ENCODE results near the gene FKBP2. TPM values are rescaled to one million over a fixed set of nuclear protein-coding genes. Genes with fewer than 3 reads are reported as not detected.
A peak's percentile ranks its signal among the peaks of the same experiment; 100 is the strongest.

FKBP2 gene
- total RNA-seq (2014; rRNA removed) = 77.7 and 80.8 TPM in 2 replicates
- polyA plus RNA-seq (2012) = 224 TPM

GRCh38 chr11:64240435-64241240, at the start of gene FKBP2:
Gene FKBP2 (plus strand): TSS chr11:64241095. CDS start chr11:64242388, 1,293 bp downstream.
- peak; percentile 94 for DNase-seq (ENCODE audit: low read depth)

GRCh38 chr11:64192434-64192833, 48.5 kb upstream of the FKBP2 start:
- DNase-seq (ENCODE audit: low read depth) = no peak

DNA sequence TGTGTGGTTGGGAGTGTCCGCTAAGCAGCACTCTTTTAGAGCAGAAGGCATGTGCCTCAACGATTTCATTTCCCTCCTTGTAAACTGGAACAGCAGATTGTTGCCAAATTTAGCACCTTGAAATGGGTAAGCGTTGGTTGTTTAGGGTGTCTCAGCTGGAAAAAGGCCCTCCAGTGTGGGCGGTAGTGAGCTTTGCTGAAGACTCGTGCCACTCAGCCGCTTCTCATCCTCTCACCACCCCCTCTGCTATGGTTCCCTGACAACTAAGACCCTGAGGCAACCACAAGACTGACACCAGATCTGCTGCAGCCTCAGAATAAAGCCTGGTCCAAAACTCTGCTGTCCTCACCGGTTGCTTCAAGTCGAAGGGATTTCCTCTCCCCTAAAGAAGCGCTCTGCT, 44.3 kb upstream of the FKBP2 start:
- DNase-seq (ENCODE audit: low read depth) = no peak

DNA sequence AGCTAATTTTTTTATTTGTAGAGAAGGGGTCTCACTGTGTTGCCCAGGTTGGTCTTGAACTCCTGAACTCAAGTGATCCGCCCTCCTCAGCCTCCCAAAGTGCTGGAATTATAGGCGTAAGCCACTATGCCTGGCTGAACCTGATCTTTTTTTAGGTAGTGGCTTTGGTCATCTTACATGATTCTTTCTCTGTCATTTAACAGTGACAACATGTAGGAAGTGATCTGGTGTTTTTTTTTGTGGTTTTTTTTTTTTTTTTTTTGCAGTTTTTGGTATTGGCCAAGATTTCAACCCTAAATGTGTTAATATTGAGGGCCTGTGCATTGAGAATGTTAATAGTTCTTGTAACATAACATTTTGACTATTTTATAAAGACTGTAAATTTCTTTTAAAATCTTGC, 42.4 kb upstream of the FKBP2 start:
- no peak for DNase-seq (ENCODE audit: low read depth)

DNA sequence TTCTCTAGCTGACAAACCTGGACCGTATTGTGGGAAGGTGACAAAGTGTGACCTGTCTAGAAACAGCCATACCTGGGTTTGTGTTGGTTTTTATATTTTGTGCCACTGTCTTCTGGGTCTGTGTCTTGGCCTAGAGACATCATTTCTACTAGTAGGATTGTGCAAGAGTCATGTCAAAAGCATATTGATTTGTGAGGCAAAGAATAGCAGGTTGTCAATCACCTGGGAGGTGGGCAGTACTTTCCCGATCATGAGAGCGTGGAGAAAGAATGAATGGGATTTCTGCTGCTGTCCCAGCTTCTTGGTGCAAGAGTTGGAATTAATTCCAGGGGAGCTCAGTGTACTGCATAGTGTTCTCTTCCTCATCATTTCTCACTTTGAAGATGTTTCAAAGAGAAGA, 39.4 kb upstream of the FKBP2 start:
- DNase-seq (ENCODE audit: low read depth) = no peak

- no peak for DNase-seq (ENCODE audit: low read depth)
Observed at GRCh38 chr11:64202992-64203391, 37.9 kb upstream of the FKBP2 start.

DNA sequence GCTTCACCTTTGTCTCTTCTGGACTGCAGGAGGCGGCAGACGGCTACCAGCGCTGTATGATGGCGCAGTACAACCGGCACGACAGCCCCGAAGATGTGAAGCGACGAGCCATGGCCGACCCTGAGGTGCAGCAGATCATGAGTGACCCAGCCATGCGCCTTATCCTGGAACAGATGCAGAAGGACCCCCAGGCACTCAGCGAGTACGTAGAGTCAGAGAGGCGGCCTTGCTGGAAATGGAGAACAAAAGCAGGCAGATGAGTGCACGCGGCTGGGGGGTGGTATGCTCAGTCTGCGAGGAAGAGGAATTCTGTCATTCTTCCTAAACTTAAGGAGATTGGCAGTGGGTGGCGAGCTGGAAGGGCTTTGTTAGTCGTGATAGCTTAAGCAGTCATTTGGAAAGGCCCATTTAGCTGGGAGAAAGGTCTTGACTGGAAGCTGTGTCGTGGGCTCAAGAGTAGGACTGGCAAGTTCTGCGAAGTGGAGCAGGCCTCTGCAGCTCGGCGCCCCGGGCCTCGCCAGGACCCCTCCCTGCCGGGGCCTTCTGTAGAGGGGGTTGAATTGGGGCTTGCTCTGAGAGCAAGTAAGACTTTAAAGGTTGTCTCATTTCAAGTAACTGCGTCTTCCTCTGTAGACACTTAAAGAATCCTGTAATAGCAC, 37.3 kb upstream of the FKBP2 start:
- DNase-seq (ENCODE audit: low read depth) = no peak

- DNase-seq (ENCODE audit: low read depth) = no peak
Observed at GRCh38 chr11:64204080-64204440, 36.8 kb upstream of the FKBP2 start.

DNA sequence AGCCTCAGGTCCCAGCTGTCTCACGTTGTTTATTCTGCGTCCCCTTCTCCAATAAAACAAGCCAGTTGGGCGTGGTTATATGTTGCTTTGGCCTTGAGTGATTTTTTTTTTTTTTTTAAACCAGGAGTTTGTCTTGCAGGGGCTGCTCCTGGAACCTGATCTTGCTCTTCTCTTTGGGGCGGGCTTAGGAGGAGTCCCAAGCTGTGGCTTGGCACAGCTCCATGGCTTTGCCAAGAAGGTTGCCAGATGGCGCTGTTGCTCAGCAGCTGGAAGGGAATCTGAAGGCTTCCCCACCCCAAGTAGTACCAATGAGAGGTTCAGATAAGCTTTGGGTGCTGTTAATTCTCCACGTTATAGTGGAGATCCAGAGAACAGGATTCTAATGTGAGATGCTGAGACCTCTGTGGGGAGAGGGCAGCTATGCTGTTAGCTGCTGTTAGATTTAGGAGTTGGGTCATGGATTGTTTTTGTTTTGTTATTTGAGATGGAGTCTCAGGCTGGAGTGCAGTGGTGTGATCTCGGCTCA, 36.4 kb upstream of the FKBP2 start:
- DNase-seq (ENCODE audit: low read depth) = peak; percentile 97

GRCh38 chr11:64206457-64207255, 34.2 kb upstream of the FKBP2 start, which contains the start of gene FERMT3:
Gene FERMT3 (plus strand): TSS chr11:64206721. CDS start chr11:64207365, 644 bp downstream.
- DNase-seq (ENCODE audit: low read depth) = no peak

- peak; percentile 92 for DNase-seq (ENCODE audit: low read depth)
Observed at GRCh38 chr11:64207256-64208085, 33.4 kb upstream of the FKBP2 start.

DNA sequence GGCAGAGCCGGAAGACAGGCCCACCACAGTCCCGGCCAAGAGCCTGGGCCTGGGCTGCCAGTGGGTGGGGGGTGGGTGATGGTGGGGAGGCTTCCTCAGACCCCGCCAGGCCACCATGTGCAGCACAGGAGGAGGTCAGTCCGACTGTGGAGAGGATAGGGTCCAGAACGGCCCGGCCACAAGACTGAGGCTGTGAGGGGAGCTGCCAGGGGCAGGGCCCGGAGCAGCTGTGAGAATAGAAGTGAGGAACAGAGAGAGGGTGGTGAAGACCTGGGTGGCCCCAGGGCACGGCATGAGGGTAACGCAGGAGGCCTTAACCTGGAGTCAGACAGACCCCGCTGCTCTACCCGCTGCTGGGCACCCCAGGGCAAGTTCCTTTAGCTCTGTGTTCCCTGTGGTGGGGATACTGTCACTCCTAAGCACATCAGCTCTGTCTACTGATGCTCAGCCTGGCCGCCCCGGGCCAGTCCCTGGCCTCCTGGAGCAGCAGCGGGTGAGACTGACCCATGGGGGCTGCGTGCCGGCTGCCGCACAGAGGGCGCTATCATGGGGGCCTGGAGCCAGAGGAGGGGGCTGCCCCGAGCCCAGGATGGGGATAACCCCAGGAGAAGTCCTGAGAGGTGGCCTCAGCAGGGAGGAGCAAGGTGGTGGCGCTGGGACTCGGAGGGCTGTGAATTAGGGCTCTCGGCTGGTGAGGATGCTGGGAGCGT, 32.7 kb upstream of the FKBP2 start:
- DNase-seq (ENCODE audit: low read depth) = no peak

DNA sequence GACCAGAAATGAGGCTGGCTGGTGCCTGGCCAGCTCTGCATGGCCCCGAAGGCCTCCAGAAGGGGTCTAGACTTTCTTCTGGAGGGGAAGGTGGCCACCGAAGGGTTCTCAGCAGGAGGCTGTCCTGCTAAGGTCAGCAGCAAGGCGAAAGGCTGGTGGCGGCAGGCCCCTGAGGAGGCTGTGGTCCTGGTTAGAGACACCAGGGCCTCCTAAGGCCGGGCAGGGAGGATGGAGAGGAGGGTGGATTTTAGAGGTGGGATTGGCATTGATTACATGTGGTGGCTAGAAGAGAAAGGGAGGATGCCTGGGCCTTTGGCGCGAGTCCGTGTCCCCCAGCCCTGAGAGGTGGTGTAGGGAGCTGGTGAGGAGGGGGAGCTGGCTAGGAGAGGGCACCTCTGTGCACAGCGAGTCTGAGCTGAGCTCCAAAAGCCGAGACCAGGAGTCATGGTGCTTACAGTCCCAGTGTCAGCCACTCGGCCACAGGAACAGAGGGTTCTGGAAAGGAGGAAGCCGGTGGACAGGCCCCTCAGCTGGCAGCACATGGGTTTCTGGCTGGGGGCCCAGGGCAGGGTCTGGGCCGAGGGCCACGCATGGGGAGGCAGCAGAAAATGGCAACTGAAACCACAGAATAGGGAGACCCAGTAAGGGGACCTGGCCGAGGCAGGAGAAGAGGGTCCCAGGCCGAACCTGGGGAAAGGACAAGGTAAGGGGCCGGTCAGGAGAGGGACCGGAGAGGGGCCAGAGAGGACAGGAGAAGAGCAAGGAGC, 31.9 kb upstream of the FKBP2 start:
- DNase-seq (ENCODE audit: low read depth) = no peak

DNA sequence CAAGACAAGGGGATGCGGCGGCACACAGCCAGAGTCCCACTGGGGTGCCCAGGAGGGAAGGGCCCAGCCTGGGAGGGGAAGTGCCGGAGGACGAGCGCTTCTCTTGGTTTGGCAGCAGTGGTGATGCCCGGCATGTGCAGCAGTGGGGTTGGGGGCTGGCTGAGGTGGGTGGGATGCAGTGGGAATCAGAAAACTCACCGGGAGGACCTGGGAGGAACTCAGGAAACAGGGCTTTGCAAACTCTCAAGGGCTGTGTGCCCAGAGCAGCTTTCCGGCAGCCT, 31.4 kb upstream of the FKBP2 start:
- DNase-seq (ENCODE audit: low read depth) = no peak

DNA sequence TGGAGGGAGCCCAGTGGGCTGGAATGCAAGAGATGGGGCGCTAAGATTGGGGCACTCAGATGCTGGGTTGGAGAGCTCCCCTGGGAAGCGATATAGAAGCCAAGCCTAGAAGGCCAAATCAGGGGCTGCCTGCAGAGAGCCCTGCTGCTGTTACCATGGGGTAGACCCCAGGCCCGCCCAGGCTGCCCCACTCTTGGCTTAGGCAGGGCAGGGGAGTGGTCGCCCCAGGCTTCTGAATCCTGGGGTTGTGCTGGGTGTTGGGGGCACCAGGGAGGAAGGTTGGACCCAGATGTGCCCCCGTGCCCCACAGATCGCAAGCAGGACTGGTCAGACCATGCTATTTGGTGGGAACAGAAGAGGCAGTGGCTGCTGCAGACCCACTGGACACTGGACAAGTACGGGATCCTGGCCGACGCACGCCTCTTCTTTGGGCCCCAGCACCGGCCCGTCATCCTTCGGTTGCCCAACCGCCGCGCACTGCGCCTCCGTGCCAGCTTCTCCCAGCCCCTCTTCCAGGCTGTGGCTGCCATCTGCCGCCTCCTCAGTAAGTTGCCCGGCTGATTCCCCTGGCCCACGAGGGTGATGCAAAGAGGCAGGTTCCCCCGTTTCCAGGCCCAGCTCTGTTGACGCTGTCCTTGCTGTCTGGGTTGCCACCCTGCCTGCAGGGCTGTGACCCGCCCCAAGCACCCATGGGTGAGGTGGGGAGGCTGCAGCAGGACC, 30.4 kb upstream of the FKBP2 start:
- DNase-seq (ENCODE audit: low read depth) = no peak

GRCh38 chr11:64211181-64211872, 29.6 kb upstream of the FKBP2 start:
- no peak for DNase-seq (ENCODE audit: low read depth)

- no peak for DNase-seq (ENCODE audit: low read depth)
Observed at GRCh38 chr11:64216879-64217278, 24.0 kb upstream of the FKBP2 start.

DNA sequence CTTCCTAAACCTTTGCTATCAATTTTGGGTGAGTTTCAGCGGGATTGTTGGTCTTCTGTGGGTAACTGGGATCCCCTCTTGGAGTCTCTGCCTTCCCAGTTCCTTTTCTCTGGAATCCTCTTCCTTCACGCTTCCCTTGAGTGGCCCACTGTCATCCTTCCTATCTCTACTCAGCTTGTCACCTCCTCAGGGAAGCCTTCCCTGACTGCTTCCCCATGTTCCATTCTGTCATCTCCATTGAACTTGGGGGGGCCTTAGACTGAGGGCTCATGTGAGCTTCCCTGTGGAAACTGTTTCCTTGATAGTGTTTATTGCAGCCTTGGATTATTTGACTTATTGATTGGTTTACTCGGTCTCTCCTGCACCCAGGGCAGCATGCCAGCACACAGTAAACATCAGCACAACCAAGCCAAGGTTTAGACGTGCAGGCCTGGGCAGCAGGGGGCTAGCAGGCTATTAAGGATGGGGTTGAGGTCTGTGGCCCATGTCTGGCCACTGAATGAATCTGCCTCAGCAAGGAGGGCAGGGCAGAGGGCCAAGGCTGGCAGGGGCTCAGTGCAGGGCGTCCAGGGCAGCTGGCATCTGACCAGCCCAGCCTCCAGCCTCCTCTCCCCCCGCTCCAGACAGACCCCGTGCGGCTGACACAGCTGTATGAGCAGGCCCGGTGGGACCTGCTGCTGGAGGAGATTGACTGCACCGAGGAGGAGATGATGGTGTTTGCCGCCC, 22.1 kb upstream of the FKBP2 start:
- DNase-seq (ENCODE audit: low read depth) = no peak
